IPS DF 19.7 (cell line): ENCODE measurements around the gene UTP11.

Experiments used
- DNase-seq: peaks from one replicate; pipeline ENCODE4 v3.0.0-alpha.2; 2013; ENCODE audit warnings: low read depth, low spot score

The UTP11 gene

GRCh38 chr1:38046333-38046883 lies 33.9 kb downstream of the UTP11 start, which contains the start of gene POU3F1:
Gene POU3F1 (minus strand): TSS chr1:38046793. CDS start chr1:38046743, 50 bp downstream.
- DNase-seq = no peak

DNA sequence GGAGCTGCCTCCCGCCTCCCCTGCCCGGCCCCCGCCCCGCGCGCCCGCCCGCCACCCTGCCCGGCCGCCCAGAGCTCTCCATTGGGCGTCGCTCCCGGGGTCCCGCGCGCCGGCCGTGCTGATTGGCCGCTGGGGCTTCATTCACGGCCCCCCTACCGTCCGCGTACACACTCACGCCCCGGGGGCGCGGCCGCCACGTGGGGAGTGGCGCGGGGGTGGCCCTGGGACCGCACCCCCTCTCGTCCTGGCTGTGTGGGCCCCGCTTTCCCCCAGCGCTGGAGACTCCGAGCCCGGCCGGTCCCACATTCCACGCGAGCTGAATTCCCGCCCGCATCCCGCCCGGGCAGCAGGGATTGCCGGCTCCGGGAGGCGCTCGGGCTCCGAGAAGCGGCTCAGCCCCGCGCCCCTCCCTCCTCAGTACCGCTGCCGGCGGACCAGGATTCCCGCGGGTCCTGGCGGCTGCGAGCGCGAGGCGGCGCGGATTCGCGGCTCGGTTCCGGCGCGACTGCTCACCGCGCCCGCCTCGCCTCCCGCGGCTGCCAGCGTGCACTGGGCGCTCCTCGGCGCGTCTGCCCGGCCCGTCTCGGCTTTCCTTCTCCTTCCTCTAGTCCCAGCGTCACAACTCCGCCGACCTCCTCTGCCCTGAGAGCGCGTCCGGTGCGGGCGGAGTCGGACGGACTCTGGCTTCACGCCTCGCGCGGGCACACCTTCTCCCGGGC lies 34.5 kb downstream of the UTP11 start:
- DNase-seq = no peak

DNA sequence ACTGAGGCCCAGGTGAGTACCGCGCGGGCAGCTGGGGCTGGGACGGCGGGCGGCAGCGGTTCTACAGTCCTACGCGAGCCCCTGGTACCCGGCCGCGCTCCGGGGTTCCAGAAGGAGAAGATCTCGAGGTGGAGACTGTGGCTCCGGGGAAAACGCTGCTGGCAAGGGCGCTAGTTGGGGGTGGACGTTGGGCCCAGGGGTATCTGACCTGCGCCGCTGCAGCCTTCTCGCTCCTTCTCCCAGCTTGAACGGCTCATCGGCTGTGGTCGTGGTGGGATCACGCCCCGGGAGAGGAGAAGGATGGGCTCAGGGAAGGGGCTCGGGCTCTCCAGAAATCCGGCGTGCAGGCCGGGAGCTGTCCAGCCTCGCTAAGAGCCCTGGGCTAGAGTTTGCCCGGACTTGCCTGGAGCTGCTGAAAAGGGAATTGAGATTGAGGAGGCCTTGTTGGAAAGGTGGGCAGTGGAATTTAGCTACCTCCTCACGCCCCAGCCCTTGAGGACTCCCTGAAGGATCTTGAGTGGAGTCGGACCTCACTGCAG lies 35.1 kb downstream of the UTP11 start:
- DNase-seq = no peak

DNA sequence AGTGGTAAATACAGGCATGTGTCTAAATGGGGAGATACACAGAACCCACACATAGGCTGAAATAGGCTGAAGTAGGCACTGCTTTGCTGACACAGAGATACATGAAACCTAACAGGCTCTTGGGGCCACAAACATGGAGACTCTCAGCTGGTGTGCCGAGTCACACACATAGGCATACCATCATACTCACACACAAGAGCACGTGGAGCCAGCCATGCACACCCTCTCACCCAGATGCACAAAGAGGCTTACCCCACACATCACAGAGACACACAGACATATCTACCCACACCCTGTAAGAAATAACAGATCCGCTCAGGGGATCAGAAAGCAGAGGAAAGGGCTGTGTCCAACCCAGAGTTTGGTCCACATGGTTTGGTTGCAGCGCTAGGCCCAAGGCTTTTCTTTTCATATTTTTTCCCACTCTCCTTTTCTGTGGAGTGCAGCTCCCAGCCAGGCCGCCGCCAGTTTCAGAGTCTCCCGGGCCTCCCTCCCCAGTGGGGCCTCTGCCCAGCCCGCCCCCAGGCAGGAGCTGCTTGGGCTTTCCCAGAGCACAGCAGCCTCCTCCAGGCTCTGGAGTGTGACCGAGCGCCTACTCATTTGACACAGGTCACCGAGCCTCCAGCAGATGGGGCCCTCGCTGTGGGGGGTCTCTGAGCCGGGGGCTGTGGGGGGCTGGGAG lies 38.0 kb downstream of the UTP11 start:
- DNase-seq = no peak

DNA sequence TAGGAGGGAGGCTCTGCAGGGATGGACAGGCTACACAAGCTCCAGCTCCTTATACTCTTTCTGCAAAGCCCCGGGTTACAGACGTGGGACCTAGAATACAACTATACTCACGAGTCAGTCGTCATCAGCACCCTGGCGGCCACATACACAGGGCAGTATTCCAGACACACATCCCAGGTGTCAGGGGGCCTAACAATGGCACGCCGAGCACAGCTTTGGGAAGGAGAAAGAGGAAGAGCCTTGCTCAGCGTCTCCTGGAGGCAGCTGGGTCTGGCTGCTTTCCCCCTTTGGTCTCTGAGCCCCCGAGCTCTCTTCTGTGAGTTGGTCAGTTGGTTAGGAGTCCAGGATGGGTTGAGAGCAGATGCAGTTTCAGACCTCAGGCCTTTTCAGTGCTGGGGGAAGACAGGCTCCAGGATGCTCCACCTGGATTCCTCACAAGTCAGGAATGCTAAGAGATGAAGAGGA lies 38.6 kb downstream of the UTP11 start:
- DNase-seq = no peak

DNA sequence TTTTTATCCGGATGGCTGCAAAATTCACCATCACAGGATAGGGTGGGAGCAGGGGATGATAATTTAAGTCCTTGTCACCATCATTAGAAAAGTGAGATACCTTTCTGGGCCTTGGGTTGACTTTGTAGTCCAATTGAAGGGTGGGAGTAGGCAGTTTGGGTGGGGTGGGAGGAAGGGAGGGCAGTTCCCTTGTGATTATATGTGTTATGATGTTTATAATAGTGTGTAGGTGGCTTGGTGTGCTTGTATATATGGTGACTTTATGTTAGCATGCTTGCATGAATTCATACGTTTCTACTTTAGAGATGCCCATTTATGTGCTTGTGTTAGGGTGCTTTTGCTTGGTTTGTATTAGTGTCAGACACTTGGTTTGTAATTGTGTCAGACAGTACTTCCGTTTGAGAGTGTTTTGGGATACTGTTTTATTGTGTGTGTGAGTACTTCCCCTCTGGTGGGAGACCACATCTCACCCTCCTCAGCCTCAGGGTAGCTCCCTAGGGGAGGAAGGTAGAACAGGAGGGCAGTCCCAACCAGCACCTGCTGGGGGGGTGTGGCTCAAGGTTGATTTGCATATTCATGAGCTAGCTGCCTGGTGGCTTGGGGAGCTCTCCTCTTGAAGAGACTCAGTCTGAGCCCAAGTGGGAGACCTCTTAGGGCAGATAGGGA lies 40.3 kb downstream of the UTP11 start:
- no peak for DNase-seq

- no peak for DNase-seq
These were observed 41.0 kb downstream of the UTP11 start for GRCh38 chr1:38053416-38054091.

- DNase-seq = no peak
These were observed 42.9 kb downstream of the UTP11 start for GRCh38 chr1:38055398-38055797.

DNA sequence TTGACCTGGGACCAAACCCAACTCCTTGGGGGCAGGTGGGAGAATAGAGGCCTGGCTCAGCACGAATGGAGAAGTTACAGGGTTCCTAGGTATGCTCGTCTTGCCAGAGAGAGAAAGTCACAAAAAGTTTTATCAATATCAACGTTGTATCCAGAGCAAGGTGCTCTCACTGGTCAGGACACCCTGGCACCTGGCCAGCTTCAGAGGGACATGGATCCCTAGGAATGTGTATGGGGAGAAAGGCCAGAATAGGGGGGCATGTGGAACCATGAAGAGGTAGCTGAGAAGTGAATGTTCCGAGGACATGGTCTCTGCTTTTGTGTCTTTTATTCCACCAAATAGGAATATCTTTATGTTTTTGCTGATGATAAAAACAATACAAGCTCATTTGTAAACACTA lies 43.4 kb downstream of the UTP11 start:
- DNase-seq = no peak

- DNase-seq = no peak
These were observed 47.2 kb downstream of the UTP11 start for GRCh38 chr1:38059635-38060250.

GRCh38 chr1:38060498-38060897 lies 48.0 kb downstream of the UTP11 start:
- DNase-seq = no peak

GRCh38 chr1:38061290-38061689 lies 48.8 kb downstream of the UTP11 start:
- DNase-seq = no peak

- DNase-seq = no peak
These were observed 49.4 kb downstream of the UTP11 start for GRCh38 chr1:38061883-38062328.

GRCh38 chr1:38062361-38063288 lies 50.1 kb downstream of the UTP11 start:
- DNase-seq = no peak

DNA sequence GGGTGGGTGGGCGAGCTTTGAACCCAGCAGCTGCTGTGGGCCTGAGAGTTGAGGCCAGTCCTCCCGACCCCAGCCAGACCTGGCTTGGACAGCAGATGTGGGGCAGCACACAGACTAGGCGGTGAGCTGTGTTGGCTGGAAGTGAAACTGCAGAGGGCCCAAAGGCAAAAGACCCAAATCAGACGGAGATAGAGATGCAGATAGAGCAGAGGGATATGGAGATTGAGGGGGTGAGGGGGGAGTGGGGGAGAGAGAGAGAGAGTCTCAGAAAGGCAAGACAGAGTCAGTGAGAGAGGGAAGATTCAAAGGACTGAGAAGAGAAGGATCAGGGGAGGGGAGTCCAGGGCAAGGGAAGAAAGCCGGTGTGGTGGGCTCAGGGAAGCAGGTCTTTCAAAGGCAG lies 51.1 kb downstream of the UTP11 start:
- no peak for DNase-seq

GRCh38 chr1:38064197-38064903 lies 51.8 kb downstream of the UTP11 start:
- DNase-seq = no peak

DNA sequence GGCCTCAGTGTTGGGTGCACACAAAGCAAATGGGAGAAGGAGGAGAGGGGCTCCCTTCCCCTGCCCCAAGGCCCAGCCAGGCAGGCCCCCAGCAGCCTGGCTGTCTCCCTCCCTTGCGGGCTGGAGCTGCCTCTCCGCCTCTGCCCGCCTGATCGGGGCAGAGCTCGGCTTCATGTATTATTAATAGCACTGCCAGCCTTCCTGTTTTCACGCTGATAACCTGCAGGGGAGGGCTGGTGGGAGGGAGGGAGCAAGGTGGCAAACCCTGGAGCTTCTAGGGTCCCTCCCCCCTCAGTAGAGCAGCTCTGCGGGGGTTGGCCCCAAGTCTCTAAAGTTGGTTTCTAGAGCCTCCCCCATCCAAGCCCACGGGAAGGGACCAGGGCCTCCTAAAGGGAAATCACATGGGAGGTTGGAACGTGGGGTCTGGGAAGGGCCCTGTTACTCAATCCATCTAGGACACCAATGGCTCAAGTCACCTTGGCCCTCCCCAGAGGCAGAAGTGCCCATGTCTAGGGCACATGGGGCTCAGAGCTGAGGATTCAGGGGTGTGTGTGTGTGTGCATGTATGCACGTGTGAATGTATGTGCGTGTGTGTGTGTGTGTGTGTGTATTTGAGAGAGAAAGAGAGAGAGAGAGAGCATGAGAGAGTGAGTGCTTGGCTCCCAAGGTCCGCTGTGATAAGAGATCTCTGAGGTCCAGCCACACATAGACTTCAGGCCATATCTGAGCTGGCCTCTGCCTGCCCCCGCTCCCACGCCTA lies 55.9 kb downstream of the UTP11 start:
- DNase-seq = no peak

DNA sequence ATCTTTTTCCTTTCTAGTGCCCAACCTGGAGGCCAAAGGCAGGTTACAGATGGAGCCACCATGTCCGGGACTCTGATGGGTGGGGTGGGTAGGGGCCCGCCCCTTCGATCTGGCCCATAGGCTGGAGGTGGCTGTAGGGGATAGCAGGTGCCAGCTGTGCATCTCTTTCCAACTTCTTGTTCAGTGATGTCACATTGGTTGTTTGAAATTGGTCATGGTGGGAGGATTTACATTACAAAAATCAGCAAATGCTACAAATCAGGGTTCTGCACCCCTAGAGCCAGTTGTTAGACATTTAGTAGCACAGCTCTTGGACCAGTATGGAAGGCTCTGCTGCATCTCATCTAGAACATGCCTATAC lies 56.4 kb downstream of the UTP11 start:
- no peak for DNase-seq
